Endothelial cell of umbilical vein (primary cell): ENCODE data around the gene PTN. TPM values are rescaled to one million over a fixed set of nuclear protein-coding genes. Genes with fewer than 3 reads are reported as not detected.

ENCODE experiments used
- BruUV-seq: library from RNA; stranded (reverse); fragments of 400-500 nt; replicated peaks from 2 replicates; lab custom pipeline; 2021; lab: Mats Ljungman, UMichigan
- CTCF ChIA-PET: fragments of 300-600, 350-600 bp; sonication (Branson Sonifier 250); formaldehyde crosslinking; loops from one replicate; lab custom pipeline; 2021; ENCODE audit warnings: antibody characterized with exemption, inconsistent platforms; lab: Charles Lee
- POLR2A ChIA-PET: fragments of 300-600, 350-600 bp; sonication (Branson Sonifier 250); formaldehyde crosslinking; loops from one replicate; lab custom pipeline; 2021; ENCODE audit warnings: antibody characterized with exemption, inconsistent platforms; lab: Charles Lee
- DNase-seq: peaks from one replicate; pipeline ENCODE4 v3.0.0-alpha.2; 2011; ENCODE audit warnings: low read depth, low spot score
- FAIRE-seq: peaks from 2 replicates; lab custom pipeline; 2011; peaks lifted over from hg19 to GRCh38; lab: Jason Lieb, UNC
- H2AFZ ChIP-seq: 2 replicates; pipeline ENCODE4 v1.6.0; 2012; ENCODE audit warnings: low read depth, low read length, control low read depth, inconsistent platforms
- H3K27ac ChIP-seq: 2 replicates; pipeline ENCODE4 v1.5.1; 2011; ENCODE audit warnings: low read depth, mild to moderate bottlenecking, control low read depth, low read length, moderate library complexity; ENCODE audit not compliant: insufficient read depth
- H3K27me3 ChIP-seq, 2 experiments: 2 replicates each; pipeline versions ENCODE4 v1.6.0 to v1.6.1; 2011; ENCODE audit warnings: low read length in 2 of 2, mixed read lengths in 1 of 2; ENCODE audit not compliant: control insufficient read depth in 2 of 2, insufficient read depth in 2 of 2
- H3K36me3 ChIP-seq, 2 experiments: 2 replicates in 1 of 2; 3 replicates in 1 of 2; pipeline ENCODE4 v1.5.1; 2011; ENCODE audit warnings: low read length in 2 of 2, mild to moderate bottlenecking in 1 of 2, moderate library complexity in 1 of 2; ENCODE audit not compliant: control insufficient read depth in 2 of 2, insufficient read depth in 2 of 2; ENCODE audit errors: extremely low read depth in 1 of 2
- H3K4me1 ChIP-seq: 3 replicates; pipeline ENCODE4 v1.5.1; 2011; ENCODE audit warnings: mild to moderate bottlenecking, low read length; ENCODE audit not compliant: control insufficient read depth, insufficient read depth; ENCODE audit errors: extremely low read depth
- H3K4me2 ChIP-seq: 2 replicates; pipeline ENCODE4 v1.6.1; 2011; ENCODE audit warnings: low read length, control low read depth, mixed read lengths; ENCODE audit not compliant: insufficient read depth
- H3K4me3 ChIP-seq, 3 experiments: fragments of 200-600 bp in 1 of 3; sonication (generic), shearing (Covaris generic) in 1 of 3; replicated peaks in 1 of 3; 2 replicates each; pipeline ENCODE4 v1.5.1; 2011 to 2016; ENCODE audit warnings: control low read depth in 3 of 3, low read length in 3 of 3, mild to moderate bottlenecking in 2 of 3, inconsistent platforms in 1 of 3, low read depth in 1 of 3, moderate library complexity in 1 of 3; ENCODE audit not compliant: insufficient read depth in 1 of 3
- H3K79me2 ChIP-seq: 2 replicates; pipeline ENCODE4 v1.6.0; 2012; ENCODE audit warnings: low read length, inconsistent platforms; ENCODE audit not compliant: control insufficient read depth, insufficient read depth
- H3K9ac ChIP-seq: replicated peaks from 2 replicates; pipeline ENCODE3; 2011; ENCODE audit warnings: low read length, control low read depth; ENCODE audit not compliant: insufficient read depth; ENCODE audit errors: extremely low read depth
- H3K9me1 ChIP-seq: replicated peaks from 3 replicates; pipeline ENCODE4 v1.6.0; 2011; ENCODE audit warnings: mild to moderate bottlenecking, low read length; ENCODE audit not compliant: control insufficient read depth, insufficient read depth; ENCODE audit errors: extremely low read depth
- H3K9me3 ChIP-seq: replicated peaks from 2 replicates; pipeline ENCODE4 v1.5.1; 2012; ENCODE audit warnings: low read length, inconsistent platforms; ENCODE audit not compliant: control insufficient read depth, insufficient read depth
- H4K20me1 ChIP-seq: replicated peaks from 2 replicates; pipeline ENCODE3; 2011; ENCODE audit warnings: mild to moderate bottlenecking, low read length; ENCODE audit not compliant: control insufficient read depth, insufficient read depth; ENCODE audit errors: extremely low read depth
- EZH2 ChIP-seq: IDR thresholded peaks from 2 replicates; pipeline ENCODE4 v1.6.1; 2012; ENCODE audit warnings: borderline replicate concordance, low read depth, mild to moderate bottlenecking, moderate library complexity, low read length, inconsistent platforms; ENCODE audit not compliant: severe bottlenecking
- FOS ChIP-seq: IDR thresholded peaks from 2 replicates; pipeline ENCODE4 v1.6.1; 2011; ENCODE audit warnings: mild to moderate bottlenecking, low read length, moderate library complexity, borderline replicate concordance; ENCODE audit not compliant: insufficient read depth
- GATA2 ChIP-seq: IDR thresholded peaks from 2 replicates; pipeline ENCODE4 v1.7.0; 2011; ENCODE audit warnings: low read depth, mild to moderate bottlenecking, moderate library complexity, mixed read lengths, low read length; ENCODE audit not compliant: insufficient read length, insufficient read depth
- JUN ChIP-seq: IDR thresholded peaks from 2 replicates; pipeline ENCODE4 v1.6.1; 2011; ENCODE audit warnings: borderline replicate concordance, low read depth; ENCODE audit not compliant: insufficient read length, insufficient read depth
- MYC ChIP-seq: IDR thresholded peaks from one replicate; pipeline ENCODE4 v1.6.1; 2011; ENCODE audit warnings: mild to moderate bottlenecking, low read depth, low read length
- POLR2A ChIP-seq: IDR thresholded peaks from 2 replicates; pipeline ENCODE4 v1.6.1; 2012; ENCODE audit warnings: low read depth, mild to moderate bottlenecking, control low read depth, low read length
- POLR2AphosphoS5 ChIP-seq: IDR thresholded peaks from 2 replicates; pipeline ENCODE4 v1.6.1; 2012; ENCODE audit warnings: low read depth, mild to moderate bottlenecking, control low read depth, low read length, moderate library complexity; ENCODE audit not compliant: insufficient read depth
- dilution Hi-C: fragments of 300-500 bp; cut with MboI; formaldehyde crosslinking; loops from one replicate; pipeline ENCODE4 v1.15.0; 2019; ENCODE audit warnings: low sequenced_read_pairs; ENCODE audit not compliant: extremely low pct_ligation_motif_present
- intact Hi-C: fragments of 100-400 bp; cut with micrococcal nuclease; formaldehyde crosslinking; loops from one replicate; pipeline ENCODE4 v1.10.0; 2022
- polyA plus RNA-seq, 4 experiments: library from polyadenylated mRNA; depleted of rRNA in 3 of 4; stranded (reverse) in 3 of 4; unstranded in 1 of 4; fragments of >200 nt; gene quantifications; 2 replicates each; pipeline versions ENCODE4 v1.2.1 to v1.2.3, GENCODE V29; 2011 to 2012; ENCODE audit warnings: missing spikeins in 1 of 4
- total RNA-seq: library from RNA; stranded (reverse); gene quantifications from 2 replicates; pipeline ENCODE4 v1.2.3, GENCODE V29; 2021
- TF ChIP-seq, protein P1 (sequence below): IDR thresholded peaks from 2 replicates; pipeline ENCODE4 v1.6.1; 2011; ENCODE audit not compliant: insufficient read depth, insufficient read length
- TF ChIP-seq, protein P2 (sequence below), 2 donors: IDR thresholded peaks; 1 replicate in 1 of 2; 2 replicates in 1 of 2; pipeline ENCODE4 v1.5.1; 2011; ENCODE audit warnings: low read length in 2 of 2, mild to moderate bottlenecking in 2 of 2, moderate library complexity in 2 of 2, control low read depth in 1 of 2, inconsistent platforms in 1 of 2, low read depth in 1 of 2; ENCODE audit not compliant: insufficient read depth in 1 of 2; ENCODE audit errors: extremely low read depth in 1 of 2

The PTN gene
- total and polyA plus RNA-seq, 2 donors (not counting 3 experiments of a cell fraction or from before 2014, with no cell fraction given) = 0.07 TPM; not detected in 1

DNA sequence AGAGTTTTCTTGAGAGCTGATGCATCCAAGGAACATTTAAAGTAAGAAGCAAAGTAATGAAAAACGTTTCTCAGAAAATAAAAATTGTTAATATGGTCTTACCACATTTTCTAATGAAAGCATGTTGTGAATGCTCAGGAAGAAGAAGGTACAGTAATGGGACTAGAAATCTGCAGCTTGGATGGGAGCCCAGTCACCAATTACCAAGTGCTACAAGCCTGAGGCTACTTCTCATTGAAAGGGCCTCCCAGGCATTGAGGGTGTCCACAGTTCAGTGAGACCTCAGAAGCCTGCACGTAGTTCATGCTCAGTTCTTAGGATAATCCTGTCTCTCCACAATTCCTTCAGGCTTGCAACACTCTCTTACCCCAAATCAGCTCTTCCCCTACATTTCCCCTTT is 17.6 kb downstream of the PTN start:
- Histone ChIP-seq H3K4me1 (no peaks in the 10 kb centered on the region), H4K20me1 (no peaks in the 10 kb centered on the region), H3K9me1 (no peaks in the 10 kb centered on the region), H3K9ac (no peak overlapping the region), H3K36me3 (no peaks in the 10 kb centered on the region), H3K4me2 (no peak overlapping the region), H3K27me3 (no peaks in the 10 kb centered on the region), H3K79me2 (no peaks in the 10 kb centered on the region), H3K9me3 (no peaks in the 10 kb centered on the region), H2AFZ (no peak overlapping the region), H3K27ac (no peak overlapping the region), H3K4me3 (no peak overlapping the region)
- FAIRE-seq = no peak
- ChIA-PET CTCF (no interaction called here), POLR2A (no interaction called here)
- BruUV-seq = no TSS peak
- no peak for DNase-seq
- intact Hi-C loops (no loop called here), dilution Hi-C loops (no loop called here)
- TF ChIP-seq FOS (no peak), EZH2 (no peak), MYC (no peak), GATA2 (no peak), POLR2AphosphoS5 (no peak), POLR2A (no peak), JUN (no peak)
- TF ChIP-seq, protein P1, sequence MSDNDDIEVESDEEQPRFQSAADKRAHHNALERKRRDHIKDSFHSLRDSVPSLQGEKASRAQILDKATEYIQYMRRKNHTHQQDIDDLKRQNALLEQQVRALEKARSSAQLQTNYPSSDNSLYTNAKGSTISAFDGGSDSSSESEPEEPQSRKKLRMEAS = no peak
- TF ChIP-seq, protein P2, sequence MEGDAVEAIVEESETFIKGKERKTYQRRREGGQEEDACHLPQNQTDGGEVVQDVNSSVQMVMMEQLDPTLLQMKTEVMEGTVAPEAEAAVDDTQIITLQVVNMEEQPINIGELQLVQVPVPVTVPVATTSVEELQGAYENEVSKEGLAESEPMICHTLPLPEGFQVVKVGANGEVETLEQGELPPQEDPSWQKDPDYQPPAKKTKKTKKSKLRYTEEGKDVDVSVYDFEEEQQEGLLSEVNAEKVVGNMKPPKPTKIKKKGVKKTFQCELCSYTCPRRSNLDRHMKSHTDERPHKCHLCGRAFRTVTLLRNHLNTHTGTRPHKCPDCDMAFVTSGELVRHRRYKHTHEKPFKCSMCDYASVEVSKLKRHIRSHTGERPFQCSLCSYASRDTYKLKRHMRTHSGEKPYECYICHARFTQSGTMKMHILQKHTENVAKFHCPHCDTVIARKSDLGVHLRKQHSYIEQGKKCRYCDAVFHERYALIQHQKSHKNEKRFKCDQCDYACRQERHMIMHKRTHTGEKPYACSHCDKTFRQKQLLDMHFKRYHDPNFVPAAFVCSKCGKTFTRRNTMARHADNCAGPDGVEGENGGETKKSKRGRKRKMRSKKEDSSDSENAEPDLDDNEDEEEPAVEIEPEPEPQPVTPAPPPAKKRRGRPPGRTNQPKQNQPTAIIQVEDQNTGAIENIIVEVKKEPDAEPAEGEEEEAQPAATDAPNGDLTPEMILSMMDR (IDR thresholded peaks at IDR 0.05; ENCODE audit: extremely low read depth in 1 of 2, insufficient read depth in 1 of 2, low read depth in 1 of 2, low read length in 2 of 2) = no peak
